ENCODE data around the gene ADAM23.

ADAM23 gene

DNA sequence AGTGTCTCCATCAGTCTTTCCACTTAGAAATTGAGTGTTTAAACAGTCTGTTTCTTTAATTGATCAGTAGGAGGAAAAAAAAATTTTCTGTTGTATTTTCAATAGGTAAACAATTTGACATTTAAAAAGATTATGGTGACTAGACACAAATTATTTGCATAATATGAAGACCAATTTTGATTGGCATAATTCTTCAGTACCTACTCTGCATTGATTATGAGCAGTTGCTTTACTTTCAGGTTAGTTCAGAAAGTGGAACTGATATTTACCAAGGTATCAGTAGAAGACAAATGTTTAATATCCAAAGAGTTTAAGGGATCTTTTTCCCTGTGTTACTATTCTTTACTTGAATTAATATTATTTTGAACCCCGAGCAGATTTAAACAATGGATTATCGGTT is 2.6 kb downstream of the ADAM23 start:
- Histone ChIP-seq H3K9me3 (ENCODE audit: control insufficient read depth, insufficient read depth, low read length) (no peaks in the 10 kb centered on the region), H3K27me3 (ENCODE audit: control insufficient read depth, low read length) (peaks cover 38% of the 10 kb centered on the region), H3K4me1 (ENCODE audit: control insufficient read depth, low read length) (no peaks in the 10 kb centered on the region), H3K4me3 (ENCODE audit: low read length) (no peak overlapping the region), H3K9me2 (replicated peaks; ENCODE audit: control insufficient read depth, low read length) (no peaks in the 10 kb centered on the region), H3K36me3 (ENCODE audit: control insufficient read depth, low read length) (no peaks in the 10 kb centered on the region), H3F3A (ENCODE audit: control insufficient read depth, insufficient read depth) (no peaks in the 10 kb centered on the region), H3K79me2 (ENCODE audit: control insufficient read depth, low read length) (no peaks in the 10 kb centered on the region), H3K27ac (ENCODE audit: low read depth, low read length) (no peak overlapping the region), H4K20me1 (ENCODE audit: control insufficient read depth, insufficient read depth, low read depth, low read length) (no peaks in the 10 kb centered on the region), H3K4me2 (ENCODE audit: low read length) (no peak overlapping the region)
- no peak for TF ChIP-seq EZH2phosphoT487 (IDR thresholded peaks at IDR 0.05; ENCODE audit: borderline replicate concordance, low read length)
- TF ChIP-seq CTCF (IDR thresholded peaks at IDR 0.05; ENCODE audit: low read depth, low read length, poor library complexity, severe bottlenecking): no peak

DNA sequence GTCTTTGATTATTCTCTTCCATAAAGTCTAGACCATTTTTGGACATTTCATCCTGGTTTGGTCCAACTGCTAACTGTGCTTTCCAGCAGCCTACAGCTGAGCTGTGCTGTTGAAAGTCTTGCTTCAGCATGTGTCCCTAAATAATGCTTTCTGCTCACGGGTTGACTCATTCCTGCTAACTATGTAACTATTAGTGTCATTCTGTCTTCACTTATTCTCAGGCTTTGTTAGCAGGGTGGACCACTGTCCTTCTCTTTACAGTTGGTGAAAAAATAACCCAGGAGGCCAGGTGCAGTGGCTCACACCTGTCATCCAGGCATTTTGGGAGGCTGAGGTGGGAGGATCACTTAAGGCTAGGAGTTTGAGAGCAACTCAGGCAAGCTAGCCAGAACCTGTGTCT is 8.9 kb downstream of the ADAM23 start:
- no peaks in the 10 kb centered on the region for H4K20me1 ChIP-seq (ENCODE audit: control insufficient read depth, insufficient read depth, low read depth, low read length)
- no peak overlapping the region for H3K4me2 ChIP-seq (ENCODE audit: low read length)
- H3K27me3 ChIP-seq (ENCODE audit: control insufficient read depth, low read length): 0 out of 2 replicates have a peak, but pooled peaks cover 2% of the 10 kb centered on the region
- H3K36me3 ChIP-seq (ENCODE audit: control insufficient read depth, low read length): no peaks in the 10 kb centered on the region
- TF ChIP-seq EZH2phosphoT487 (IDR thresholded peaks at IDR 0.05; ENCODE audit: borderline replicate concordance, low read length) (no peak), CTCF (IDR thresholded peaks at IDR 0.05; ENCODE audit: low read depth, low read length, poor library complexity, severe bottlenecking) (no peak)
- no peak overlapping the region for H3K4me3 ChIP-seq (ENCODE audit: low read length)
- H3K9me2 ChIP-seq (replicated peaks; ENCODE audit: control insufficient read depth, low read length): no peaks in the 10 kb centered on the region
- no peaks in the 10 kb centered on the region for H3K4me1 ChIP-seq (ENCODE audit: control insufficient read depth, low read length)
- H3K79me2 ChIP-seq (ENCODE audit: control insufficient read depth, low read length): no peaks in the 10 kb centered on the region
- no peaks in the 10 kb centered on the region for H3F3A ChIP-seq (ENCODE audit: control insufficient read depth, insufficient read depth)
- H3K27ac ChIP-seq (ENCODE audit: low read depth, low read length): no peak overlapping the region
- H3K9me3 ChIP-seq (ENCODE audit: control insufficient read depth, insufficient read depth, low read length): no peaks in the 10 kb centered on the region

- no peaks in the 10 kb centered on the region for H3F3A ChIP-seq (ENCODE audit: control insufficient read depth, insufficient read depth)
Observed at GRCh38 chr2:206452750-206453149, 9.4 kb downstream of the ADAM23 start.

More at GRCh38 chr2:206452750-206453149, 9.4 kb downstream of the ADAM23 start:
- no peaks in the 10 kb centered on the region for H3K36me3 ChIP-seq (ENCODE audit: control insufficient read depth, low read length)
- H3K27me3 ChIP-seq (ENCODE audit: control insufficient read depth, low read length): 0 out of 2 replicates have a peak, but pooled peaks cover 2% of the 10 kb centered on the region
- H3K79me2 ChIP-seq (ENCODE audit: control insufficient read depth, low read length): no peaks in the 10 kb centered on the region
- TF ChIP-seq EZH2phosphoT487 (IDR thresholded peaks at IDR 0.05; ENCODE audit: borderline replicate concordance, low read length) (no peak), CTCF (IDR thresholded peaks at IDR 0.05; ENCODE audit: low read depth, low read length, poor library complexity, severe bottlenecking) (no peak)
- H3K4me1 ChIP-seq (ENCODE audit: control insufficient read depth, low read length): no peaks in the 10 kb centered on the region
- H3K4me2 ChIP-seq (ENCODE audit: low read length): no peak overlapping the region
- H3K27ac ChIP-seq (ENCODE audit: low read depth, low read length): no peak overlapping the region
- no peak overlapping the region for H3K4me3 ChIP-seq (ENCODE audit: low read length)
- no peaks in the 10 kb centered on the region for H3K9me3 ChIP-seq (ENCODE audit: control insufficient read depth, insufficient read depth, low read length)
- H3K9me2 ChIP-seq (replicated peaks; ENCODE audit: control insufficient read depth, low read length): no peaks in the 10 kb centered on the region
- no peaks in the 10 kb centered on the region for H4K20me1 ChIP-seq (ENCODE audit: control insufficient read depth, insufficient read depth, low read depth, low read length)
